ENCODE data around the gene ZFP57. TPM values are rescaled to one million over a fixed set of nuclear protein-coding genes. Genes with fewer than 3 reads are reported as not detected.

ZFP57 gene
- total and polyA plus RNA-seq, 2 of the 13 experiments (the other 11 are each of a cell fraction or from before 2014, with no cell fraction given) = not detected

DNA sequence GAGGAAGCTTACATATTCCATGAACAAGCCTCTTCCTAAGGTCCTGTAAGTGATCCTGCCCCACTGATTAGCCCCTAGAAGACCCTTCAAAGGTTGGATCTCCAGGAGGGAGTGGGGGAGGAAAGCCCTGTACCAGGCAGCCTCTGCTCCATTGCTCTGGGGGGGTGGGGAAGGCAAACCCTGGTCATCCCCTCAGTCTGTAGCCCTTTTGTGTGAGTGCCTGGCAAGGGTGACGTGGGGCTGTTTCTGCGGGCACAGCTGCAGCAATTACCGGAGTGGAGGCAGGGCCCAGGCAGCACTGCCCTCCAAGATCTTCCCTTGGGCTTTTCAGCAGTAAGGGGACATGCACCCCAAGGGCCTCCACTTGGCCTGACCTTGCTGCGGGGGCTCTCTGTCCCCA is 24.2 kb downstream of the ZFP57 start, which contains the start of gene MOG:
TSS of gene MOG (plus strand) at position 295 of the 400 bp plus-strand sequence. CDS start 118 bp downstream, outside the sequence.
- H3K27ac ChIP-seq (ENCODE audit: extremely low read length, insufficient read depth, low read length) = no peak within 1 kb of the TSS
- POLR2A ChIA-PET = no interaction called here
- no peak for TF ChIP-seq ZNF18 (CRISPR knock-in tag; IDR thresholded peaks at IDR 0.05; ENCODE audit: insufficient replicate concordance)
- TF ChIP-seq, protein P1, sequence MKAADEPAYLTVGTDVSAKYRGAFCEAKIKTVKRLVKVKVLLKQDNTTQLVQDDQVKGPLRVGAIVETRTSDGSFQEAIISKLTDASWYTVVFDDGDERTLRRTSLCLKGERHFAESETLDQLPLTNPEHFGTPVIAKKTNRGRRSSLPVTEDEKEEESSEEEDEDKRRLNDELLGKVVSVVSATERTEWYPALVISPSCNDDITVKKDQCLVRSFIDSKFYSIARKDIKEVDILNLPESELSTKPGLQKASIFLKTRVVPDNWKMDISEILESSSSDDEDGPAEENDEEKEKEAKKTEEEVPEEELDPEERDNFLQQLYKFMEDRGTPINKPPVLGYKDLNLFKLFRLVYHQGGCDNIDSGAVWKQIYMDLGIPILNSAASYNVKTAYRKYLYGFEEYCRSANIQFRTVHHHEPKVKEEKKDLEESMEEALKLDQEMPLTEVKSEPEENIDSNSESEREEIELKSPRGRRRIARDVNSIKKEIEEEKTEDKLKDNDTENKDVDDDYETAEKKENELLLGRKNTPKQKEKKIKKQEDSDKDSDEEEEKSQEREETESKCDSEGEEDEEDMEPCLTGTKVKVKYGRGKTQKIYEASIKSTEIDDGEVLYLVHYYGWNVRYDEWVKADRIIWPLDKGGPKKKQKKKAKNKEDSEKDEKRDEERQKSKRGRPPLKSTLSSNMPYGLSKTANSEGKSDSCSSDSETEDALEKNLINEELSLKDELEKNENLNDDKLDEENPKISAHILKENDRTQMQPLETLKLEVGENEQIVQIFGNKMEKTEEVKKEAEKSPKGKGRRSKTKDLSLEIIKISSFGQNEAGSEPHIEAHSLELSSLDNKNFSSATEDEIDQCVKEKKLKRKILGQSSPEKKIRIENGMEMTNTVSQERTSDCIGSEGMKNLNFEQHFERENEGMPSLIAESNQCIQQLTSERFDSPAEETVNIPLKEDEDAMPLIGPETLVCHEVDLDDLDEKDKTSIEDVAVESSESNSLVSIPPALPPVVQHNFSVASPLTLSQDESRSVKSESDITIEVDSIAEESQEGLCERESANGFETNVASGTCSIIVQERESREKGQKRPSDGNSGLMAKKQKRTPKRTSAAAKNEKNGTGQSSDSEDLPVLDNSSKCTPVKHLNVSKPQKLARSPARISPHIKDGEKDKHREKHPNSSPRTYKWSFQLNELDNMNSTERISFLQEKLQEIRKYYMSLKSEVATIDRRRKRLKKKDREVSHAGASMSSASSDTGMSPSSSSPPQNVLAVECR (CRISPR knock-in tag; IDR thresholded peaks at IDR 0.05; ENCODE audit: borderline replicate concordance) = no peak
- TF ChIP-seq, protein P2, sequence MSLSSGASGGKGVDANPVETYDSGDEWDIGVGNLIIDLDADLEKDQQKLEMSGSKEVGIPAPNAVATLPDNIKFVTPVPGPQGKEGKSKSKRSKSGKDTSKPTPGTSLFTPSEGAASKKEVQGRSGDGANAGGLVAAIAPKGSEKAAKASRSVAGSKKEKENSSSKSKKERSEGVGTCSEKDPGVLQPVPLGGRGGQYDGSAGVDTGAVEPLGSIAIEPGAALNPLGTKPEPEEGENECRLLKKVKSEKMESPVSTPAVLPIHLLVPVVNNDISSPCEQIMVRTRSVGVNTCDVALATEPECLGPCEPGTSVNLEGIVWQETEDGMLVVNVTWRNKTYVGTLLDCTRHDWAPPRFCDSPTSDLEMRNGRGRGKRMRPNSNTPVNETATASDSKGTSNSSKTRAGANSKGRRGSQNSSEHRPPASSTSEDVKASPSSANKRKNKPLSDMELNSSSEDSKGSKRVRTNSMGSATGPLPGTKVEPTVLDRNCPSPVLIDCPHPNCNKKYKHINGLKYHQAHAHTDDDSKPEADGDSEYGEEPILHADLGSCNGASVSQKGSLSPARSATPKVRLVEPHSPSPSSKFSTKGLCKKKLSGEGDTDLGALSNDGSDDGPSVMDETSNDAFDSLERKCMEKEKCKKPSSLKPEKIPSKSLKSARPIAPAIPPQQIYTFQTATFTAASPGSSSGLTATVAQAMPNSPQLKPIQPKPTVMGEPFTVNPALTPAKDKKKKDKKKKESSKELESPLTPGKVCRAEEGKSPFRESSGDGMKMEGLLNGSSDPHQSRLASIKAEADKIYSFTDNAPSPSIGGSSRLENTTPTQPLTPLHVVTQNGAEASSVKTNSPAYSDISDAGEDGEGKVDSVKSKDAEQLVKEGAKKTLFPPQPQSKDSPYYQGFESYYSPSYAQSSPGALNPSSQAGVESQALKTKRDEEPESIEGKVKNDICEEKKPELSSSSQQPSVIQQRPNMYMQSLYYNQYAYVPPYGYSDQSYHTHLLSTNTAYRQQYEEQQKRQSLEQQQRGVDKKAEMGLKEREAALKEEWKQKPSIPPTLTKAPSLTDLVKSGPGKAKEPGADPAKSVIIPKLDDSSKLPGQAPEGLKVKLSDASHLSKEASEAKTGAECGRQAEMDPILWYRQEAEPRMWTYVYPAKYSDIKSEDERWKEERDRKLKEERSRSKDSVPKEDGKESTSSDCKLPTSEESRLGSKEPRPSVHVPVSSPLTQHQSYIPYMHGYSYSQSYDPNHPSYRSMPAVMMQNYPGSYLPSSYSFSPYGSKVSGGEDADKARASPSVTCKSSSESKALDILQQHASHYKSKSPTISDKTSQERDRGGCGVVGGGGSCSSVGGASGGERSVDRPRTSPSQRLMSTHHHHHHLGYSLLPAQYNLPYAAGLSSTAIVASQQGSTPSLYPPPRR (CRISPR knock-in tag; IDR thresholded peaks at IDR 0.05; ENCODE audit: borderline replicate concordance) = no peak
- TF ChIP-seq KLF9 (CRISPR knock-in tag; IDR thresholded peaks at IDR 0.05; ENCODE audit: low read depth) = no peak
- no peak for TF ChIP-seq TFAP4 (IDR thresholded peaks at IDR 0.05; ENCODE audit: borderline replicate concordance, low read depth)
- TF ChIP-seq TRIM22 (IDR thresholded peaks at IDR 0.05) = no peak
- TF ChIP-seq CAMTA2 (CRISPR knock-in tag; IDR thresholded peaks at IDR 0.05; ENCODE audit: borderline replicate concordance) = no peak
- TF ChIP-seq ZNF607 (CRISPR knock-in tag; IDR thresholded peaks at IDR 0.05; ENCODE audit: borderline replicate concordance) = no peak
- no peak for TF ChIP-seq ZNF879 (CRISPR knock-in tag; IDR thresholded peaks at IDR 0.05)

More for the DNA sequence above, 24.2 kb downstream of the ZFP57 start, which contains the start of gene MOG:
- Histone ChIP-seq H2AFZ (ENCODE audit: low read length) (no peak within 1 kb of the TSS), H3K4me2 (ENCODE audit: low read depth, low read length) (no peak within 1 kb of the TSS), H3K9me3 (ENCODE audit: low read length) (no peaks in the 10 kb centered on the region), H3K79me2 (ENCODE audit: insufficient read depth, low read length) (no peaks in the 10 kb centered on the region), H3K4me3 (replicated peaks in 1 of 3; ENCODE audit: insufficient read depth in 1 of 3, low read depth in 2 of 3, low read length in 3 of 3) (no peak within 1 kb of the TSS), H3K4me1 (ENCODE audit: insufficient read depth, low read length) (no peaks in the 10 kb centered on the region), H3K36me3 (replicated peaks in 1 of 2; ENCODE audit: control insufficient read depth in 1 of 2, insufficient read depth in 2 of 2, low read length in 2 of 2) (no peaks in the 10 kb centered on the region), H3K9ac (ENCODE audit: insufficient read depth, low read depth, low read length) (no peak within 1 kb of the TSS), H4K20me1 (ENCODE audit: insufficient read depth, low read length) (no peaks in the 10 kb centered on the region), H3K27me3 (ENCODE audit: control insufficient read depth in 1 of 2, insufficient read depth in 2 of 2, low read length in 2 of 2) (peaks cover 0 to 22% of the 10 kb centered on the region in 2 experiments; a peak in 3 of 5 replicates)
- DNase-seq (ENCODE audit: low spot score) = no peak
- no peak for ATAC-seq
- FAIRE-seq = no peak
- in situ Hi-C loops (cut with HindIII; ENCODE audit: extremely low pct_ligation_motif_present, low pct_unique_long_range_greater_than_20kb) (no loop called here), intact Hi-C loops (cut with micrococcal nuclease; ENCODE audit: unreplicated experiment) (no loop called here)
- no TSS peak for BruUV-seq (replicated peaks)
- 26% methylated on average over 3 of the region's 4 CpGs for WGBS (ENCODE audit: low lambda C conversion rate)
- CTCF ChIA-PET (ENCODE audit: low intra/inter-chr PET ratio, low total read pairs) = no interaction called here
